Measurements from ENCODE around the gene HHAT.

The HHAT gene

GRCh38 chr1:210600421-210601159 is 271.9 kb downstream of the HHAT start:
- peak; percentile 5 for DNase-seq (ENCODE audit: low read depth)

- DNase-seq (ENCODE audit: low read depth): no peak
Measured at GRCh38 chr1:210603123-210603522, 274.4 kb downstream of the HHAT start.

- DNase-seq (ENCODE audit: low read depth): no peak
Measured at GRCh38 chr1:210605099-210605498, 276.4 kb downstream of the HHAT start.

- no peak for DNase-seq (ENCODE audit: low read depth)
Measured at GRCh38 chr1:210607361-210607760, 278.7 kb downstream of the HHAT start.

GRCh38 chr1:210608767-210609166 is 280.1 kb downstream of the HHAT start:
- DNase-seq (ENCODE audit: low read depth): no peak

- no peak for DNase-seq (ENCODE audit: low read depth)
Measured at GRCh38 chr1:210616356-210616755, 287.7 kb downstream of the HHAT start.

- peak; percentile 8 for DNase-seq (ENCODE audit: low read depth)
Measured at GRCh38 chr1:210617293-210617692, 288.6 kb downstream of the HHAT start.

- DNase-seq (ENCODE audit: low read depth): no peak
Measured at GRCh38 chr1:210618369-210618768, 289.7 kb downstream of the HHAT start.

- DNase-seq (ENCODE audit: low read depth): no peak
Measured at GRCh38 chr1:210620867-210621488, 292.3 kb downstream of the HHAT start.

GRCh38 chr1:210621712-210622111 is 293.0 kb downstream of the HHAT start:
- no peak for DNase-seq (ENCODE audit: low read depth)

- DNase-seq (ENCODE audit: low read depth): no peak
Measured at GRCh38 chr1:210624722-210625121, 296.0 kb downstream of the HHAT start.

GRCh38 chr1:210625715-210626114 is 297.0 kb downstream of the HHAT start:
- DNase-seq (ENCODE audit: low read depth): no peak

GRCh38 chr1:210626341-210626740 is 297.6 kb downstream of the HHAT start:
- no peak for DNase-seq (ENCODE audit: low read depth)

- no peak for DNase-seq (ENCODE audit: low read depth)
Measured at GRCh38 chr1:210627755-210628154, 299.1 kb downstream of the HHAT start.

GRCh38 chr1:210629276-210629675 is 300.6 kb downstream of the HHAT start:
- no peak for DNase-seq (ENCODE audit: low read depth)

GRCh38 chr1:210631399-210631798 is 302.7 kb downstream of the HHAT start:
- DNase-seq (ENCODE audit: low read depth): no peak

GRCh38 chr1:210633140-210633539 is 304.4 kb downstream of the HHAT start:
- DNase-seq (ENCODE audit: low read depth): no peak

- DNase-seq (ENCODE audit: low read depth): no peak
Measured at GRCh38 chr1:210633636-210634035, 304.9 kb downstream of the HHAT start.

- DNase-seq (ENCODE audit: low read depth): no peak
Measured at GRCh38 chr1:210635108-210635507, 306.4 kb downstream of the HHAT start.

GRCh38 chr1:210641582-210641981 is 312.9 kb downstream of the HHAT start:
- DNase-seq (ENCODE audit: low read depth): no peak

- DNase-seq (ENCODE audit: low read depth): no peak
Measured at GRCh38 chr1:210645582-210646257, 317.0 kb downstream of the HHAT start.

- peak; percentile 27 for DNase-seq (ENCODE audit: low read depth)
Measured at GRCh38 chr1:210646258-210646616, 317.5 kb downstream of the HHAT start.
